Upper lobe of left lung (tissue), 4 donors: ENCODE results near the gene VEGFB.

Source experiments
- CTCF ChIP-seq, 6 experiments: fragments of 450-650 bp in 4 of 6; fragments of 200-600 bp in 2 of 6; sonication (generic) in 2 of 6; IDR thresholded peaks; one replicate each; pipeline ENCODE4 v1.5.1; 2016 to 2019; ENCODE audit warnings: antibody characterized with exemption in 6 of 6
- POLR2A ChIP-seq, 4 donors: fragments of 450-650 bp; IDR thresholded peaks; one replicate each; pipeline ENCODE4 v1.5.1; 2016 to 2017; ENCODE audit warnings: antibody characterized with exemption in 4 of 4, mild to moderate bottlenecking in 2 of 4
- POLR2AphosphoS5 ChIP-seq, 2 donors: sonication (generic); formaldehyde crosslinking; IDR thresholded peaks; one replicate each; pipeline ENCODE4 v1.5.1; 2017; ENCODE audit warnings: antibody characterized with exemption in 2 of 2

- TF ChIP-seq POLR2AphosphoS5 (IDR thresholded peaks at IDR 0.05) (no peak), CTCF (IDR thresholded peaks at IDR 0.05) (no peak), POLR2A (IDR thresholded peaks at IDR 0.05) (no peak)
These were observed 5.2 kb upstream of the VEGFB start for GRCh38 chr11:64229090-64229743.
